HFFc6 (cell line): ENCODE results near the gene C1orf226. TPM values are rescaled to one million over a fixed set of nuclear protein-coding genes. Genes with fewer than 3 reads are reported as not detected.

Experiments
- DNase-seq: peaks from one replicate; pipeline ENCODE4 v3.0.0-alpha.2; 2018
- H3K27ac Mint-ChIP-seq: 2 replicates; pipeline ENCODE4 v1.8.0; 2020; ENCODE audit warnings: mild to moderate bottlenecking, mixed read lengths
- H3K27me3 Mint-ChIP-seq: 2 replicates; pipeline ENCODE4 v1.8.0; 2021; ENCODE audit warnings: mild to moderate bottlenecking, moderate library complexity, mixed read lengths; ENCODE audit not compliant: insufficient read depth
- H3K36me3 Mint-ChIP-seq: 2 replicates; pipeline ENCODE4 v1.8.0; 2021; ENCODE audit warnings: low read depth, mixed read lengths
- H3K4me1 Mint-ChIP-seq: 2 replicates; pipeline ENCODE4 v1.8.0; 2020; ENCODE audit warnings: low read depth, mixed read lengths
- H3K4me3 Mint-ChIP-seq: 2 replicates; pipeline ENCODE4 v1.8.0; 2020; ENCODE audit warnings: mild to moderate bottlenecking, moderate library complexity, mixed read lengths
- H3K9me3 Mint-ChIP-seq: 2 replicates; pipeline ENCODE4 v1.8.0; 2020; ENCODE audit warnings: mild to moderate bottlenecking, mixed read lengths
- CTCF ChIP-seq: fragments of 200-600 bp; sonication (generic); IDR thresholded peaks from 2 replicates; pipeline ENCODE4 v1.5.0; 2021; ENCODE audit warnings: antibody characterized with exemption, mild to moderate bottlenecking
- total RNA-seq, 6 experiments: library from RNA; stranded (reverse); fragmentation: NEBNext Ultra II Directional; extraction: Animal tissue kit (Norgen Biotek cat#: 25700); gene quantifications; 2 replicates in 1 of 6; 3 replicates in 5 of 6; pipeline ENCODE4 v1.2.3, GENCODE V29; 2021

The C1orf226 gene
- total RNA-seq, 6 experiments from 2014 or later = 0.09 to 0.43 (median 0.20) TPM

DNA sequence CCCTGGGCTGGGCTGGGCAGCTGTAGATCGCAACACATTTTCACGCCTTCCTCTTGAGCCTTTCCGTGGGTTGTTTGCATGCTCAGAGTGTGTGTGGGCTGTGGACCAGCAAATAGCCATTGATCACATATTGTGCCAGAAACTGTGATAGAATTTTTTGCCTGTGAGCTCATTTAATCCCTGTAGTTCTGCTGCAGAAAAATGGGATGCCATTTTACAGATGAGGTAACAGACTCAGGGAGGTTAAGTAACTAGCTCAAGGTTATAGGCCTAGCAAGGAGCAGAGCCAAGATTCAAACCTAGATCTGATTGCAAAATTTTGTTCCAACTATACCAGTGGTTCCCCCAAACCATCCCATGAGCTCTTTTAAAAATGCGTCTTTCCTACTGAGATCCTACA, 15.4 kb upstream of the C1orf226 start:
- Mint-ChIP-seq H3K4me3 (peak overlapping the region; percentile 88; the same call in 1 of the 2 replicates), H3K27ac (no peak overlapping the region)

DNA sequence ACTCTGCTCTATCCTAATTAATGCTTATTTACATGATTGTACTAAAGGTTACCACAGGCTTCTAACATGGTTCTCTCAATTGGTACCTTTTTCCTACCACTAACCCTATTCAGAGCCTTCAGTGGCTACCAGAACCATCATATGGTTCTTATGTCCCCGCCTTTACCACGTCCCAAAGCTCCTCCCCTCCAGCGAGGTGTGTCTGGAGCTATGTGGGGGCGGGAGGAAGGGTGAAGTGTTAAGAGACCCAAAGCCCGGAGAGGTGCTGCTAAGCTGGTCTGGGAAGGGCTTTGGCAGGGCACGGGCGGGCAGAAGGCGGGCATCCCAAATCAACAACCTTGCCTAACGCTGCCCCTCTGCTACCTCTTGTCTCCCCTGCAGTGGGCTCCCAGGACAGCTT, 14.9 kb upstream of the C1orf226 start:
- no peak for TF ChIP-seq CTCF
- peak overlapping the region; percentile 88 for H3K4me3 Mint-ChIP-seq

More for the DNA sequence above, 15.4 kb upstream of the C1orf226 start:
- Mint-ChIP-seq H3K36me3 (no peaks in the 10 kb centered on the region), H3K9me3 (no peaks in the 10 kb centered on the region), H3K4me1 (peaks cover 10% of the 10 kb centered on the region), H3K27me3 (peaks cover 4% of the 10 kb centered on the region)
- TF ChIP-seq CTCF = no peak
- no peak for DNase-seq

DNA sequence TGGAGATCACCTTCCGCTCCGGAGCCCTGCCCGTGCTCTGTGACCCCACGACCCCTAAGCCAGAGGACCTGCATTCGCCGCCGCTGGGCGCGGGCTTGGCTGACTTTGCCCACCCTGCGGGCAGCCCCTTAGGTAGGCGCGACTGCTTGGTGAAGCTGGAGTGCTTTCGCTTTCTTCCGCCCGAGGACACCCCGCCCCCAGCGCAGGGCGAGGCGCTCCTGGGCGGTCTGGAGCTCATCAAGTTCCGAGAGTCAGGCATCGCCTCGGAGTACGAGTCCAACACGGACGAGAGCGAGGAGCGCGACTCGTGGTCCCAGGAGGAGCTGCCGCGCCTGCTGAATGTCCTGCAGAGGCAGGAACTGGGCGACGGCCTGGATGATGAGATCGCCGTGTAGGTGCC, 14.5 kb upstream of the C1orf226 start:
- H3K4me3 Mint-ChIP-seq = peak overlapping the region; percentile 88

More for the DNA sequence above, 14.9 kb upstream of the C1orf226 start:
- peak overlapping the region; percentile 45; the same call in 1 of the 2 replicates for H3K27ac Mint-ChIP-seq
- peaks cover 13% of the 10 kb centered on the region for H3K4me1 Mint-ChIP-seq
- H3K27me3 Mint-ChIP-seq = peaks cover 4% of the 10 kb centered on the region
- H3K9me3 Mint-ChIP-seq = no peaks in the 10 kb centered on the region
- DNase-seq = no peak
- H3K36me3 Mint-ChIP-seq = no peaks in the 10 kb centered on the region

GRCh38 chr1:162367772-162368171, 13.8 kb upstream of the C1orf226 start:
- H3K27ac Mint-ChIP-seq = no peak overlapping the region
- H3K9me3 Mint-ChIP-seq = no peaks in the 10 kb centered on the region
- TF ChIP-seq CTCF = no peak
- no peaks in the 10 kb centered on the region for H3K36me3 Mint-ChIP-seq
- peak overlapping the region; percentile 88 for H3K4me3 Mint-ChIP-seq
- DNase-seq = no peak
- H3K4me1 Mint-ChIP-seq = peaks cover 21% of the 10 kb centered on the region
- H3K27me3 Mint-ChIP-seq = peaks cover 4% of the 10 kb centered on the region

More for the DNA sequence above, 14.5 kb upstream of the C1orf226 start:
- Mint-ChIP-seq H3K27me3 (peaks cover 4% of the 10 kb centered on the region), H3K36me3 (no peaks in the 10 kb centered on the region), H3K27ac (peak overlapping the region; percentile 45; the same call in 1 of the 2 replicates), H3K4me1 (peaks cover 17% of the 10 kb centered on the region), H3K9me3 (no peaks in the 10 kb centered on the region)
- DNase-seq = peak; percentile 51
- TF ChIP-seq CTCF = no peak

- no peak for TF ChIP-seq CTCF
Observed at GRCh38 chr1:162368451-162368850, 13.1 kb upstream of the C1orf226 start.

DNA sequence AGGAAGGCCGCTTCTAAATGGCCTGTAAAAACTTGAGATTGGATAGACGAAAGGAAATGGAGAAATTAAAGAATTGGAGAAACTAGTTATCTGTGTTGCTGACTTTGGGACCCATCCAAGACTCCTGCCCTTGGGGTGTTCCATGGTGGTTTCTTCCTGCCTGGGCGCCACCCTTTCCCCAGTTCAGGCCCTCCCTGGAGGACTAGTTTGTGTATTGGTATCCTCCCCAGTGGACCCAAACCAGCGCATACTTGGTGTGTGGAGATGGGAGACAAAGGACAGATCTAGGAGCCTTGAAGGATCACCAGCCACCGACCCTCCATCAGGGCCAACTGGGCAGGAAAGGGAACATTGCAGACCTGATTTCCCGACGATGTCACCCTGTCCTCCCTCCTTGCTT, 12.0 kb upstream of the C1orf226 start:
- no peaks in the 10 kb centered on the region for H3K9me3 Mint-ChIP-seq
- DNase-seq = no peak
- no peak overlapping the region for H3K27ac Mint-ChIP-seq
- no peak for TF ChIP-seq CTCF
- no peak overlapping the region for H3K4me3 Mint-ChIP-seq
- peaks cover 5% of the 10 kb centered on the region for H3K27me3 Mint-ChIP-seq
- no peaks in the 10 kb centered on the region for H3K36me3 Mint-ChIP-seq
- H3K4me1 Mint-ChIP-seq = peaks cover 28% of the 10 kb centered on the region

More at GRCh38 chr1:162368451-162368850, 13.1 kb upstream of the C1orf226 start:
- H3K4me1 Mint-ChIP-seq = peaks cover 22% of the 10 kb centered on the region
- no peak for DNase-seq
- no peaks in the 10 kb centered on the region for H3K36me3 Mint-ChIP-seq
- H3K9me3 Mint-ChIP-seq = no peaks in the 10 kb centered on the region
- H3K27ac Mint-ChIP-seq = no peak overlapping the region
- peaks cover 5% of the 10 kb centered on the region for H3K27me3 Mint-ChIP-seq
- H3K4me3 Mint-ChIP-seq = no peak overlapping the region
